ENCODE data around the gene TMTC2. TPM values are rescaled to one million over a fixed set of nuclear protein-coding genes. Genes with fewer than 3 reads are reported as not detected.

Gene TMTC2
- total and polyA plus RNA-seq, 5 donors from 2014 or later: 0.10 to 6.3 (median 0.21) TPM

DNA sequence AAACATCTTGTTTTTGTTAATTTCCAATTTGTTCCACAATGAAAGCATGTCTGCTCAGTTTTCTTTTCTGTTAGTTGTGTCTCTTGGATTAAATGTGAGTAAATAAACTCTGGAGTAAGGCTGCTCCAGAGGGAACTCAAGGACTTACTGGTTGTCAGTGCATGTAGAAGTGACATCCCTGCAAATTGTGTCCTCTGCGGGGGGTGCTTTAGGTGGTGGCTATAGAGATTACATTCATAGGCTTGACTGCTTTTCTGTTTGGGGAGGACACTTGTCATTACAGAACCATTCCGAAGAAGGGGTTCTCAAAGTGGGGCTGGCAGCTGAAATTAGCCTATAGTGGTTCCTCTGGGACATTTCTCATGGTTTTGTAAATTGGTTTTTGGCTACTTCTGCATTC is 8.8 kb downstream of the TMTC2 start:
- DNase-seq (no peak), ATAC-seq (ENCODE audit: low read depth in 2 of 2) (no peak)
- no peak overlapping the region for H3K4me3 Mint-ChIP-seq
- Histone ChIP-seq H3K27me3 (ENCODE audit: control insufficient read depth, insufficient read depth, low read length) (no peaks in the 10 kb centered on the region), H3K4me3 (ENCODE audit: low read depth, low read length) (no peak overlapping the region), H3K27ac (ENCODE audit: insufficient read depth, low read length, poor library complexity, severe bottlenecking) (no peak overlapping the region), H3K9me3 (ENCODE audit: control insufficient read depth in 2 of 2, low read length in 2 of 2) (no peaks in the 10 kb centered on the region), H3K36me3 (ENCODE audit: control insufficient read depth, insufficient read depth, low read length) (no peaks in the 10 kb centered on the region), H3K4me1 (ENCODE audit: control insufficient read depth, insufficient read depth, low read length, poor library complexity, severe bottlenecking) (no peaks in the 10 kb centered on the region)
- peaks cover 6% of the 10 kb centered on the region for H3K36me3 Mint-ChIP-seq
- no peak overlapping the region for H3K27ac Mint-ChIP-seq
- H3K9me3 Mint-ChIP-seq: no peaks in the 10 kb centered on the region
- H3K27me3 Mint-ChIP-seq: no peaks in the 10 kb centered on the region
- H3K4me1 Mint-ChIP-seq: no peaks in the 10 kb centered on the region

DNA sequence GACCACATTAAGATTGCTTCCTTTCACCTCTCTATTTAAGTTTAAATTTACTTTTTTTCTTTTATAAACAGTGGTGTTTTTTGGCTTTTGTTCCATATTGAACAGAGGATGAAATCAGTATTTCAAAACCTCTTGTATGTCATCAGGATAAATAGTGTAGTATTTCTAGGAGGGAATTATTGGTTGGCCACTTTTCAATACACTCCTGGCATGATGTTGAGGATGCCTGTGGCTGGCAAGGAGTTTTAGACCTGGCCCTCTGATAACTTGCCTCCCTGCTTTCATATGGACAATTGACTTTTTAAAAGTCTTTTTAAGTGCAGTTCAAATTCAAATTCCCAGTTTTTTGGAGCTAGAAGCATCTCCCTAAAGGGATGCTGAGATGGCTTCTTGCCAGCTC is 9.8 kb downstream of the TMTC2 start:
- Histone ChIP-seq H3K4me3 (ENCODE audit: low read depth, low read length) (no peak overlapping the region), H3K27ac (ENCODE audit: insufficient read depth, low read length, poor library complexity, severe bottlenecking) (no peak overlapping the region), H3K4me1 (ENCODE audit: control insufficient read depth, insufficient read depth, low read length, poor library complexity, severe bottlenecking) (no peaks in the 10 kb centered on the region), H3K27me3 (ENCODE audit: control insufficient read depth, insufficient read depth, low read length) (no peaks in the 10 kb centered on the region), H3K9me3 (ENCODE audit: control insufficient read depth in 2 of 2, low read length in 2 of 2) (no peaks in the 10 kb centered on the region), H3K36me3 (ENCODE audit: control insufficient read depth, insufficient read depth, low read length) (no peaks in the 10 kb centered on the region)
- H3K27me3 Mint-ChIP-seq: no peaks in the 10 kb centered on the region
- H3K36me3 Mint-ChIP-seq: peaks cover 6% of the 10 kb centered on the region
- no peaks in the 10 kb centered on the region for H3K4me1 Mint-ChIP-seq
- no peak for ATAC-seq (ENCODE audit: low read depth in 2 of 2)
- no peaks in the 10 kb centered on the region for H3K9me3 Mint-ChIP-seq
- DNase-seq: no peak
- H3K27ac Mint-ChIP-seq: no peak overlapping the region
- no peak overlapping the region for H3K4me3 Mint-ChIP-seq

DNA sequence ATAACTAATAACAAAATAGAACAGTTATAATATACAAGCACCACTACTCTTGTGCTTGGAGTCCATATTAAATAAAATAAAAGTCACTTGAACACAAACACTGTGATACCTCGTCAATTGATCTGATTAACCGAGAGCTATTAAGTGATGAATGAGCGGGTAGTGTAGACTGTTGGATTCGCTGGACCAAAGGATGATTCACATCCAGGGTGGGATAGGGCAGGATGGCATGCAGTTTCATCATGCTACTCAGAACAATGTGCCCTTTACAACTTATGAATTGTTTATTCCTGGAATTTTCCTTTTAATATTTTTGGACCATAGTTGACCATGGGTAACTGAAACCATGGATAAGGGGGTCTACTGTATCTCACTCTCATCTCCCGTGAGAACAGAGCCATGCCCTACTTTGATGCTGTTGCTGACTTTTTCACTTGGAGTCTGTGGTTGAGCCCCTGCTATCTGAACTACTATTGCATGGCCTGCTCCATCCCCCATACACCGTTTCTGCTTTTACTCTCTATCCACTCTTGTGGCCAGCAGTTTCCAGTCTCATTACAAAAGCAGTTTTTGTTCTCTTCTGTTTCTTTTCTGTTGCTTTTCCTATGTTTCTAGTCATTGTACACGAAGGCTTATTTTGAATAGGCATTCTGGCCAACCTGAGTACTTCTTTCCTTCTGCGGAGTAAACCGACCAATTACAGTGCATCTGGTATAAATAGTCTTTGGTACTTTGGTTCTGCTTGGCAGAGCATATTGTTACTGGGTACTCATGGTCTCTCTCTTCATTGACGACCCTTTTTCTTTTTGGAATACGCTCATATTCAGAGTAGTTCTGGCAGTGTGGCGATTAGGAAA is 12.2 kb downstream of the TMTC2 start:
- Histone ChIP-seq H3K4me1 (ENCODE audit: control insufficient read depth, insufficient read depth, low read length, poor library complexity, severe bottlenecking) (no peaks in the 10 kb centered on the region), H3K27ac (ENCODE audit: insufficient read depth, low read length, poor library complexity, severe bottlenecking) (no peak overlapping the region), H3K27me3 (ENCODE audit: control insufficient read depth, insufficient read depth, low read length) (no peaks in the 10 kb centered on the region), H3K4me3 (ENCODE audit: low read depth, low read length) (no peak overlapping the region), H3K36me3 (ENCODE audit: control insufficient read depth, insufficient read depth, low read length) (no peaks in the 10 kb centered on the region), H3K9me3 (ENCODE audit: control insufficient read depth in 2 of 2, low read length in 2 of 2) (no peaks in the 10 kb centered on the region)
- ATAC-seq (ENCODE audit: low read depth in 2 of 2): no peak
- no peak for DNase-seq
- Mint-ChIP-seq H3K27ac (no peak overlapping the region), H3K36me3 (no peaks in the 10 kb centered on the region), H3K4me1 (no peaks in the 10 kb centered on the region), H3K9me3 (no peaks in the 10 kb centered on the region), H3K27me3 (no peaks in the 10 kb centered on the region), H3K4me3 (no peak overlapping the region)

DNA sequence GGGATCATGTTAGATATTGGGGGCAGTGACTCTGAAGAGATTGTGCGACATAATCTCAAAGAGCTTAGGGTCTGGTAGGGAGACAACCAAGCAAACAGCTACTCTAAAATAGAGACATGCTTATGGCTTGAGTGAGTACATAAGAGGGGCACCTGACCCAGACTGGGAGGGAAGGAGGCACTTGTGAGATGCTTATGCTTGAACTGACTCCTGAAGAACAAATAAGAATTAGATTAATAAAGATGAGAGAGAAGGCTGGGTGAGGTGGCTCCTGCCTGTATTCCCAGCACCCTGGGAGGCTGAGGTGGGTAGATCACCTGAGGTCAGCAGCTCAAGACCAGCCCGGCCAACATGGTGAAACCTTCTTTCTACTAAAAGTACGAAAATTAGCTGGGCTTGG is 19.1 kb downstream of the TMTC2 start:
- H3K27ac Mint-ChIP-seq: peak overlapping the region in 1 of 3 donors; percentile 2
- no peaks in the 10 kb centered on the region for H3K36me3 Mint-ChIP-seq
- no peaks in the 10 kb centered on the region for H3K27me3 Mint-ChIP-seq
- H3K9me3 Mint-ChIP-seq: peaks cover 0 to 2% (median 0%) of the 10 kb centered on the region in 7 donors
- Histone ChIP-seq H3K4me1 (ENCODE audit: control insufficient read depth, insufficient read depth, low read length, poor library complexity, severe bottlenecking) (no peaks in the 10 kb centered on the region), H3K36me3 (ENCODE audit: control insufficient read depth, insufficient read depth, low read length) (no peaks in the 10 kb centered on the region), H3K4me3 (ENCODE audit: low read depth, low read length) (no peak overlapping the region), H3K9me3 (ENCODE audit: control insufficient read depth in 2 of 2, low read length in 2 of 2) (no peaks in the 10 kb centered on the region), H3K27ac (ENCODE audit: insufficient read depth, low read length, poor library complexity, severe bottlenecking) (no peak overlapping the region), H3K27me3 (ENCODE audit: control insufficient read depth, insufficient read depth, low read length) (no peaks in the 10 kb centered on the region)
- ATAC-seq (ENCODE audit: low read depth in 2 of 2): no peak
- no peak for DNase-seq
- H3K4me3 Mint-ChIP-seq: no peak overlapping the region
- H3K4me1 Mint-ChIP-seq: peaks cover 0 to 4% (median 0%) of the 10 kb centered on the region in 4 donors

DNA sequence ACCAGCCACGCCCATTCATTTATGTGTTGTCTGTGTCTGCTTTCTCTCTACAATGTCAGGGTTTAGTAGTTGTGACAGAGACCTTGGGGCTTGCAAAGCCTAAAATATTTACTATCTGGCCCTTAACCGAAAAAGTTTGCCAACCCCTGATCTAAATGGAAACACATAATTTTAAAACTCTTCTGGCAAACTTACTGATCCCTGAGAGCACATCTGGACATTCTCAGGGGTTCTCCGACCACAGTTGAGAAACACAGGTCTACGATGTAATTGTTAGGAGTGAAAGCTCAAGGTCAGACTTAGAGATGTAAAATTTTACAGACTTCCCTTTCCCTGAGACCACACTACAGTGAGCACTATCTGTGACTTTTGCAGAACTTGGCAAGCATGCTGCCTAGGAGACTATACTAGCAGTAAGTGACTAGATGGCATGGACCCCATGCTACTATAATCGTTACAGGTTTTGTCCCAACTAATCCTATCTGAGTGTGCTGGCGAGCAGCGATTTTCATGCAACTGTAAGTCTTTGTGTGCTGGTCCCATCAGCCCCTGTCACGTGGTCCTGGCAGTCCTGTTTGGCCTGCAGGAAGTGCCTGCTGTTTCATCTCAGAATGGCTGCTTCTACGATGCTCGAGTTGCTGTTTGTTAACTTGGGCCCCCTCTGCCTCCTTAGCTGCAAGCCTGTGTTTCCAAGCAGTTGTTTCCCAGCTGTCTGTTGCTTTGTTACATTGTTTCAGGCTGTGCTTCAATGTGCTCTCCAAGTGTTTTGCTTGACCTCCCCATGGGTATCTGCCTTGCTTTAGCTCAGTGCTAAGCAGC is 21.6 kb downstream of the TMTC2 start:
- Histone ChIP-seq H3K36me3 (ENCODE audit: control insufficient read depth, insufficient read depth, low read length) (no peaks in the 10 kb centered on the region), H3K27ac (ENCODE audit: insufficient read depth, low read length, poor library complexity, severe bottlenecking) (no peak overlapping the region), H3K4me1 (ENCODE audit: control insufficient read depth, insufficient read depth, low read length, poor library complexity, severe bottlenecking) (no peaks in the 10 kb centered on the region), H3K9me3 (ENCODE audit: control insufficient read depth in 2 of 2, low read length in 2 of 2) (no peaks in the 10 kb centered on the region), H3K27me3 (ENCODE audit: control insufficient read depth, insufficient read depth, low read length) (no peaks in the 10 kb centered on the region), H3K4me3 (ENCODE audit: low read depth, low read length) (no peak overlapping the region)
- peak overlapping the region in 1 of 3 donors; percentile 53 for H3K27ac Mint-ChIP-seq
- no peaks in the 10 kb centered on the region for H3K27me3 Mint-ChIP-seq
- ATAC-seq (ENCODE audit: low read depth in 2 of 2) (no peak), DNase-seq (no peak)
- peaks cover 0 to 4% (median 0%) of the 10 kb centered on the region in 4 donors for H3K4me1 Mint-ChIP-seq
- H3K9me3 Mint-ChIP-seq: peaks cover 0 to 2% (median 0%) of the 10 kb centered on the region in 7 donors
- H3K4me3 Mint-ChIP-seq: no peak overlapping the region
- H3K36me3 Mint-ChIP-seq: peaks cover 5% of the 10 kb centered on the region

DNA sequence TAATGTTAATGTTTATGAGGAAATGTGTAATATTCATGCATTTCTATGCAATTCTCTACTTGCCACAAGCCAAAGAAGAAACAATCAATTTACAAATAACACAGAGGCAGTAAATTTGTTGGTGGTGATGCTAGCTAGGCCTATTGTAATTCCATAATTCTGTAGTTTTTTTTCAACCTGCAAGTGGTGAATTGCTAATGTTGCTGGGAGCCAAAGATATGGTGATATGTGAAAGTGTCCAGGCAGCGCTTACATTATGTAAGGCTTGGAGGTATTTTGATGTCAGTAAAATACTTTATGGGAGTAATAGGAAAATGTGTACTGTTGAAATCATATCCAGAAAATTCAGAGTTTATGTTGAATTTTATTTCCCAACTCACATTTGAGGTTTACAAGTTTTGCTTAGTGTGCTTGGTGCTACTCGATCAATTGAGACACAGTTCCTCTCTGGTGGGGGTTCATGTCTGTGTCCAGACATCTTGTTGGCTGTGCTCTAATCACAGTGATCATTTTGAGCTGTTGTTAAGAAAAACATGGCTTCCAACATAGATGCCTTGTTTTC is 23.2 kb downstream of the TMTC2 start:
- H3K4me3 ChIP-seq (ENCODE audit: low read depth, low read length): no peak overlapping the region
- no peaks in the 10 kb centered on the region for H3K9me3 ChIP-seq (ENCODE audit: control insufficient read depth in 2 of 2, low read length in 2 of 2)
- no peak overlapping the region for H3K27ac ChIP-seq (ENCODE audit: insufficient read depth, low read length, poor library complexity, severe bottlenecking)
- Mint-ChIP-seq H3K4me1 (peaks cover 0 to 4% (median 0%) of the 10 kb centered on the region in 4 donors), H3K27me3 (no peaks in the 10 kb centered on the region), H3K4me3 (no peak overlapping the region), H3K9me3 (peaks cover 0 to 2% (median 0%) of the 10 kb centered on the region in 7 donors), H3K36me3 (peaks cover 5% of the 10 kb centered on the region), H3K27ac (no peak overlapping the region)
- ATAC-seq (ENCODE audit: low read depth in 2 of 2) (no peak), DNase-seq (no peak)
- no peaks in the 10 kb centered on the region for H3K36me3 ChIP-seq (ENCODE audit: control insufficient read depth, insufficient read depth, low read length)
- no peaks in the 10 kb centered on the region for H3K4me1 ChIP-seq (ENCODE audit: control insufficient read depth, insufficient read depth, low read length, poor library complexity, severe bottlenecking)
- H3K27me3 ChIP-seq (ENCODE audit: control insufficient read depth, insufficient read depth, low read length): no peaks in the 10 kb centered on the region

DNA sequence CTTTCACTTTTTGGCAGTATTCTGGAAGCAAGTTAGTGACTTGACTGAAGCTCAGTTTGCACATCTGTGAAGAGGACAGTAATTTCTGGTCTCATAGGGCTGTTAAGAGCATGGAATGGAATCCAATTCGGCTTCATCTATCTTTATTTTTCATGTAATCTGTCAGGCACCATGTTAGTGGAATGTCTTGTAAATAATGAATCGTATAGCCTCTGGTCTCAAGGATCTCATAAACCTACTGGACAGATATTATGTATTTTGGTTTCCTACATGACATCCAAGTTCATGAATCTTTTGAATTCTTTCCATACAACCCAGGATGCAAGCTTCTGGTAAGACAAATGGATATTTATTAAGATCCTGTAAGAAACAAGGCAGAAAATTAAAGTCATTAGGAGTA is 24.0 kb downstream of the TMTC2 start:
- DNase-seq: no peak
- H3K9me3 Mint-ChIP-seq: peaks cover 0 to 2% (median 0%) of the 10 kb centered on the region in 7 donors
- Histone ChIP-seq H3K4me1 (ENCODE audit: control insufficient read depth, insufficient read depth, low read length, poor library complexity, severe bottlenecking) (no peaks in the 10 kb centered on the region), H3K27me3 (ENCODE audit: control insufficient read depth, insufficient read depth, low read length) (no peaks in the 10 kb centered on the region), H3K36me3 (ENCODE audit: control insufficient read depth, insufficient read depth, low read length) (no peaks in the 10 kb centered on the region), H3K9me3 (ENCODE audit: control insufficient read depth in 2 of 2, low read length in 2 of 2) (no peaks in the 10 kb centered on the region), H3K4me3 (ENCODE audit: low read depth, low read length) (no peak overlapping the region), H3K27ac (ENCODE audit: insufficient read depth, low read length, poor library complexity, severe bottlenecking) (no peak overlapping the region)
- peaks cover 0 to 4% (median 0%) of the 10 kb centered on the region in 4 donors for H3K4me1 Mint-ChIP-seq
- H3K4me3 Mint-ChIP-seq: no peak overlapping the region
- peaks cover 5% of the 10 kb centered on the region for H3K36me3 Mint-ChIP-seq
- no peak overlapping the region for H3K27ac Mint-ChIP-seq
- ATAC-seq (ENCODE audit: low read depth in 2 of 2): no peak
- no peaks in the 10 kb centered on the region for H3K27me3 Mint-ChIP-seq

Measured in CD4-positive, CD25-positive, alpha-beta regulatory T cell (primary cell).